Left ventricle myocardium superior (tissue), 1 donor: Measurements from ENCODE around the gene SUMO2. TPM values are rescaled to one million over a fixed set of nuclear protein-coding genes. Genes with fewer than 3 reads are reported as not detected.
"Not testable (repeated sequence)": the region's sequence is repeated elsewhere in the genome, so short reads cannot be mapped to it uniquely, and the experiment has no call there.

Experiments
- ATAC-seq: fragments of 200-7000 bp; cut with Tn5 transposase; one replicate; pipeline ENCODE4 v1.9.1; 2020; ENCODE audit warnings: mild to moderate bottlenecking, moderate library complexity
- DNase-seq: peaks from one replicate; pipeline ENCODE4 v3.0.0-alpha.2; 2020
- intact Hi-C: fragments of 100-400 bp; cut with micrococcal nuclease; formaldehyde crosslinking; loops from one replicate; pipeline ENCODE4 v1.11.0; 2022
- total RNA-seq: library from RNA; stranded (reverse); fragmentation: NEBNext Ultra II Directional; extraction: Animal tissue kit (Norgen Biotek cat#: 25700); gene quantifications from one replicate; pipeline ENCODE4 v1.2.1, GENCODE V29; 2021
- donor health status: DM: no; HTN: yes; CAD: no; lungs with severe emphysema.

SUMO2 gene
- total RNA-seq, 1 donor from 2014 or later, result 221 TPM

- DNase-seq (no peak), ATAC-seq (no peak)
- intact Hi-C loops, result no loop called here
Measured at GRCh38 chr17:75183999-75184884, 1.5 kb upstream of the SUMO2 start.

- no peak for DNase-seq
- intact Hi-C loops, result no loop called here
- peak; percentile 6 for ATAC-seq
Measured at GRCh38 chr17:75182319-75182568, 515 bp downstream of the SUMO2 start.

- DNase-seq, result peak; percentile 39
- intact Hi-C loops, result no loop called here
- ATAC-seq, result no peak
Measured at GRCh38 chr17:75181608-75182318, 996 bp downstream of the SUMO2 start.

DNA sequence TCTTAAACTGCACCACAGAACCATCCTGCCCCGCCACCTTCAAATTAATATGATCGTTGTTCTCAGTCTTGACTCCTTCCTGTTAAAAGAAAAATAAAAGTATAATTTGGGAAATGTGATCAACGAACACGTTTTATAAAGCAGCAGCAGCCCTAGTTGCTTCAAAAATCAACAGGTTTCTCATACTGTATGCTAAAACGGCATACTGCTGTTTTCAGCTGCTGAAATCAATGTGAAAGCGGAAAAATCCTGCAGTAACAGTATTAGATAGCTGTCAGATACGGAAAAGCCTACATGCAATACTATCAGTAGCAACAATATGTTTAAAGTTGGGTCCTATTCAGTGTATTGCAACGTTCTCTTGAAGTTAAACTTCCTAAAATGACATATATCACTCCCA, 1.6 kb downstream of the SUMO2 start:
- no peak for ATAC-seq
- intact Hi-C loops, result no loop called here
- DNase-seq, result no peak

- ATAC-seq (no peak), DNase-seq (no peak)
- intact Hi-C loops, result no loop called here
Measured at GRCh38 chr17:75178453-75178852, 4.3 kb downstream of the SUMO2 start.

- no peak for ATAC-seq
Measured at GRCh38 chr17:75176625-75177024, 6.1 kb downstream of the SUMO2 start.

DNA sequence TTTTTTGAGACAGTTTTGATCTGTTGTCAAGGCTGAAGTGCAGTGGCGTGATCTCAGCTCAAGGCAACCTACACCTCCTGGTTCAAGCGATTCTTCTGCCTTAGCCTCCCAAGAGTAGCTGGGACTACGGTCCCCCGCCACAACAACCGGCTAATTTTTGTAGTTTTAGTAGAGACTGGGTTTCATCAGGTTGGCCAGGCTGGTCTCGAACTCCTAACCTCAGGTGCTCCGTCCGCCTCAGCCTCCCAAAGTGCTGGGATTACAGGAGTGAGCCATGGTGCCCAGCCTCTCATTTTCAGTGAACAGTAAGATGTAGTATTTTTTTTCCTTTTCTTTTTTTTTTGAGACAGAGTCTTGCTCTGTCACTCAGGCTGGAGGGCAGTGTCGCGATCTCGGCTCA, 7.8 kb downstream of the SUMO2 start:
- ATAC-seq, result no peak
- intact Hi-C loops, result no loop called here
- DNase-seq, result no peak

More at GRCh38 chr17:75176625-75177024, 6.1 kb downstream of the SUMO2 start:
- DNase-seq, result no peak
- intact Hi-C loops, result no loop called here

DNA sequence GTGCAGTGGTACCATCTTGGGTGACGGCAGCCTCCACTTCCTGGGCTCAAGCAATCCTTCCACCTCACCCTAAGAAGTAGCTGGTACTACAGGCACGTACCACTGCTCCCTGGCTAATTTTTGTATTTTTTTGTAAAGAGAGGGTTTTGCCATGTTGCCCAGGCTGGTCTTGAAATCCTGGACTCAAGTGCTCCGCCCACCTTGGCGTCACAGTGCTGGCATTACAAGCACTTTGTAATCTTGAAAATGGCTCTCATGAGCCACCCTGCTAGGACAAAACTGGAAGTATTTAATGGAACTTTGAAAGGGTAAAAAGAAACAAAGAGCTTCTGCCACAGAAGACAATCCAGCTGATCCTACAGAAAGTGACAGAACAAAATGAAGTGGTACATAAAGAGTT, 9.2 kb downstream of the SUMO2 start:
- ATAC-seq (no peak), DNase-seq (no peak)
- intact Hi-C loops, result no loop called here

GRCh38 chr17:75168998-75169397, 13.8 kb downstream of the SUMO2 start:
- ATAC-seq (no peak), DNase-seq (no peak)
- intact Hi-C loops, result no loop called here

DNA sequence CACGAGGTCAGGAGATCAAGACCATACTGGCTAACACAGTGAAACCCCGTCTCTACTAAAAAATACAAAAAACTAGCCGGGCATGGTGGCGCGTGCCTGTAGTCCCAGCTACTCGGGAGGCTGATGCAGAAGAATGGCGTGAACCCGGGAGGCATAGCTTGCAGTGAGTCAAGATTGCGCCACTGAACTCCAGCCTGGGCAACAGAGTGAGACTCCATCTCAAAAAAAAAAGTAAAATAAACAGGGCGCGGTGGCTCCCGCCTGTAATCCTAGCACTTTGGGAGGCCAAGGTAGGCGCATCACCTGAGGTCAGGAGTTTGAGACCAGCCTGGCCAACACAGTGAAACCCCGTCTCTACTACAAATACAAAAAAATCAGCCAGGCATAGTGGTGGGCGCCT, 18.2 kb downstream of the SUMO2 start:
- DNase-seq, ATAC-seq, intact Hi-C loops: not testable (repeated sequence)

GRCh38 chr17:75163074-75163473, 19.7 kb downstream of the SUMO2 start:
- DNase-seq, result no peak
- ATAC-seq, result no peak
- intact Hi-C loops, result no loop called here

DNA sequence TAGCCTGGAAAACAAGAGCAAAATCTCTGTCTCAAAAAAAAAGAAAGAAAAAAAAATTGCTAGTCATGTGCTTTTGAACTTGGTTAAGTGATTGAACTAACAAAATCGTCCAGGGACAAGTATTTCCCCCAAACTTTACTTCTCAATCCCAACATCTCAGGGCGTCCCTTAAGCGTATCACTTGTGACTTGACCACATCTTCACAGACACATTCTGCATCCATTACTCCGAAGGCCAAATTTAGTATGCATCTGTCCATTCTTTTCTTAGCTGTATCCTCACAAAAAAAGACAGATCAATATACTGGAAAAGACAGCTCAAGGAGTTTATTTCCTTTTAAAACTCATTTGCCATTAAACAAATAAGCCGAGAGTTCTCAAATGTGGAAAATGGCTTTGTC, 22.5 kb downstream of the SUMO2 start:
- DNase-seq, result no peak
- no peak for ATAC-seq
- intact Hi-C loops, result no loop called here

DNA sequence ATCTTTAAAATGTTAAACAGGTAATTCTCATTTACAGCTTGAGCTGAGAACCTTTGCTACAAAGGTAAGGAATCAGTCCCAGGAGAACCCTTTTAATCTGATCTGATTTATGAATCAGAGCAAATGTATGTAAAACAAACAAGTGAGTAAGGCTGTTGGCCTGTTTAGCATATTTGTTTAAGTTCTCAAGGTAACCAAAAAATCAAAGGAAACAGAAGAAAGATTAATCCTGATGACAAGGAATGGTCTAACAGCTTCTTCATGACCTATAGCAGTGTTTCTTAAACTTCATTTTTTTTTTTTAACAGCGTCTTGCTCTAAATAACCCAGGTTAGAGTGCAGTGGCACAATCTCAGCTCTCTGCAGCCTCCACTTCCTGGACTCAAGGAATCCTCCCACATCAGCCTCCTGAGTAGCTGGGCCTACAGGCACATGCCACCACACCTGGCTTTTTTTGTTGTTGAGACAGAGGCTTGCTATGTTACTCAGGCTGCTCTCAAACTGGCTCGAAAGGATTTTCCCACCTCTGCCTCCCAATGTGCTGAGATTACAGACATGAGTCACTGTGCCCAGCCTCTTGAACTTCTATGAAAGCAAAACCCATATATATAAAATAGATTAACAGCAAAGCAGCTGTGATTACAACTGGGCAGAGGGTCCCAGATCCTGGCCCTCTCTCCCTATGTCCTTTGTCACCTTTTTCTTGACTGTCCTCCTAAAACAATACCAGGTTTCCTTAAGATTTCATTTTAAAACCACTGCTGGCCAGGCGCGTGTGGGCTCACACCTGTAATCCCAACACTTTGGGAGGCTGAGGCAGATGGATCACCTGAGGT, 23.3 kb downstream of the SUMO2 start:
- DNase-seq (no peak), ATAC-seq (no peak)
- intact Hi-C loops, result no loop called here

DNA sequence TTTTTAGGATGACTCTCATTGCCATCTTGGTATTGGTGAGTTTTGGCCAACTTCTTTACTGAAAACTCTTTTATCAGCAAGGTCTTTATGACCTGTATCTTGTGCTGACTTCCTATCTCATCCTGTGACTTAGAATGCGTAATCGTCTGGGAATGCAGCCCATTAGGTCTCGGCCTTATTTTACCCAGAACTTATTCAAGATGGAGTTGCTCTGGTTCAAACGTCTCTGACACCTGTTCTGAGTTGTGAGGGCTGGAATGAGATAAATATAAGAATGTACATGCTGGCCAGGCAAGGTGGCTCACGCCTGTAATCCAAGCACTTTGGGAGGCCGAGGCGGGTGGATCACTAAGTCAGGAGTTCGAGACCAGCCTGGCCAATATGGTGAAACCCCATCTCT, 24.3 kb downstream of the SUMO2 start:
- ATAC-seq, DNase-seq, intact Hi-C loops: not testable (repeated sequence)

GRCh38 chr17:75155191-75155601, 27.6 kb downstream of the SUMO2 start:
- ATAC-seq (no peak), DNase-seq (no peak)
- intact Hi-C loops, result no loop called here

GRCh38 chr17:75154195-75155106, 28.3 kb downstream of the SUMO2 start, which contains the start of gene JPT1:
Gene JPT1 (minus strand): TSS chr17:75154512. CDS start chr17:75154397, 115 bp downstream.
- peak; percentile 100 for ATAC-seq
- DNase-seq, result peak; percentile 98
- intact Hi-C loops, result no loop called here

- peak; percentile 35 for DNase-seq
- intact Hi-C loops, result no loop called here
- ATAC-seq, result no peak
Measured at GRCh38 chr17:75153780-75154194, 29.0 kb downstream of the SUMO2 start.

GRCh38 chr17:75152922-75153779, 29.6 kb downstream of the SUMO2 start:
- DNase-seq (no peak), ATAC-seq (no peak)
- intact Hi-C loops, result no loop called here
